Psoas muscle (tissue), 8 donors: ENCODE measurements around the gene SERPINA3. TPM values are rescaled to one million over a fixed set of nuclear protein-coding genes. Genes with fewer than 3 reads are reported as not detected.
"Not testable (repeated sequence)": the region's sequence is repeated elsewhere in the genome, so short reads cannot be mapped to it uniquely, and the experiment has no call there.

ENCODE experiments used
- ATAC-seq, 4 donors: fragments of 200-7000 bp; cut with Tn5 transposase; one replicate each; pipeline ENCODE4 v1.9.1; 2020; ENCODE audit warnings: moderate library complexity in 3 of 4, mild to moderate bottlenecking in 2 of 4
- DNase-seq, 2 donors: peaks; one replicate each; pipeline ENCODE4 v3.0.0-alpha.2; 2020
- H3K27ac ChIP-seq: fragments of 200-600 bp; one replicate; pipeline ENCODE4 v1.8.0; 2022
- H3K27me3 ChIP-seq, 3 donors: fragments of 200-600 bp in 1 of 3; one replicate each; pipeline versions ENCODE4 v1.6.1 to v1.8.0; 2013 to 2022; ENCODE audit warnings: low read length in 2 of 3, mild to moderate bottlenecking in 2 of 3, moderate library complexity in 1 of 3; ENCODE audit not compliant: insufficient read depth in 3 of 3
- H3K36me3 ChIP-seq, 2 donors: fragments of 200-600 bp in 1 of 2; one replicate each; pipeline versions ENCODE4 v1.6.1 to v1.8.0; 2013 to 2022; ENCODE audit warnings: low read depth in 1 of 2, mild to moderate bottlenecking in 1 of 2, moderate library complexity in 1 of 2; ENCODE audit not compliant: insufficient read depth in 1 of 2
- H3K4me1 ChIP-seq: fragments of 200-600 bp; one replicate; pipeline ENCODE4 v1.8.0; 2022
- H3K4me3 ChIP-seq: fragments of 200-600 bp; one replicate; pipeline ENCODE4 v1.8.0; 2022; ENCODE audit warnings: mild to moderate bottlenecking
- H3K9me3 ChIP-seq: fragments of 200-600 bp; one replicate; pipeline ENCODE4 v1.8.0; 2022
- WGBS, 3 donors: extraction: QIAGEN DNeasy Blood & Tissue Kit; methylation state at CpG; one replicate each; pipeline versions ENCODE4 v1.1.6 to v1.1.7; 2013; 5-methylcytosine and 5-hydroxymethylcytosine counted together
- intact Hi-C, 2 donors: fragments of 100-400 bp; cut with DNase I; formaldehyde crosslinking; loops; one replicate each; pipeline versions ENCODE4 v1.11.0 to v1.14.2; 2022
- polyA plus RNA-seq, 3 donors: library from polyadenylated mRNA; stranded (reverse); fragments of 200-250 nt; gene quantifications; one replicate each; pipeline ENCODE4 v1.2.3, GENCODE V29; 2013
- total RNA-seq, 4 donors: library from RNA; stranded (reverse); fragmentation: NEBNext Ultra II Directional in 2 of 4; extraction: Animal tissue kit (Norgen Biotek cat#: 25700) in 2 of 4; gene quantifications; one replicate each; pipeline versions ENCODE4 v1.2.1 to v1.2.4, GENCODE V29; 2021 to 2023
- TF ChIP-seq, protein P1 (sequence below): fragments of 200-600 bp; IDR thresholded peaks from one replicate; pipeline ENCODE4 v1.8.0; 2022; ENCODE audit warnings: antibody characterized with exemption
- donor health status: healthy with polysubstance abuse.
- donor health status: DM: no; HTN: no; CAD: no; lungs with moderate emphysema.
- donor health status: Bipolar disorder and iron deficiency.
- donor health status: healthy.
- donor health status: DM: yes; HTN: yes; CAD: no.
- donor health status: DM: no; HTN: no; CAD: no.
- donor health status: DM: no; HTN: no; CAD: no.
- donor health status: DM: yes; HTN: yes; CAD: no.

SERPINA3 gene
- total and polyA plus RNA-seq, 7 donors, result 5.5 to 1,141 (median 186) TPM

DNA sequence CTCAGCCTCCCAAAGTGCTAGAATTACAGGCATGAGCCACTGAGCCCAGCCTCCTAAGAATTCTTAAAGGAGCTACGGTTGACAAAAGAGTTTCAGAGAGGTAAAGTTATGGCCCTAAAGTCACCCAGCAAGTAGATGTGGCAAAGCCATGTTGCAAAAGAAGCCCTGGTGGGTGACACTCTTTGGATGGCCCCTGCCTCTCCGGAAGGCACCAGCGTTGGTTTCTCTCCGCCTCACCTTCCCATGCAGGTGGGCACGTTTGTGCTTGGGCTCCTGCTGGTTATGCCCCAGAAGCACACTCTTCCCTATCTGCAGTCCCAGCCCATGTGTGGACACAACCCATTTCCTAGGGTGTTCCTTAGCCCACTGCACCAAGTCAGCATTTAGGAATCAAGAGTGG lies 9.5 kb upstream of the SERPINA3 start:
- H3K36me3 ChIP-seq, result no peaks in the 10 kb centered on the region
- H3K9me3 ChIP-seq, result no peaks in the 10 kb centered on the region
- no peaks in the 10 kb centered on the region for H3K27me3 ChIP-seq
- intact Hi-C loops, result no loop called here
- 91 to 96% (median 94%) methylated on average over 5 of the region's 5 CpGs for WGBS, 3 donors
- ATAC-seq, result no peak
- DNase-seq, result no peak
- no peak overlapping the region for H3K27ac ChIP-seq
- H3K4me1 ChIP-seq, result peaks cover 20% of the 10 kb centered on the region
- H3K4me3 ChIP-seq, result no peak overlapping the region
- TF ChIP-seq, protein P1, sequence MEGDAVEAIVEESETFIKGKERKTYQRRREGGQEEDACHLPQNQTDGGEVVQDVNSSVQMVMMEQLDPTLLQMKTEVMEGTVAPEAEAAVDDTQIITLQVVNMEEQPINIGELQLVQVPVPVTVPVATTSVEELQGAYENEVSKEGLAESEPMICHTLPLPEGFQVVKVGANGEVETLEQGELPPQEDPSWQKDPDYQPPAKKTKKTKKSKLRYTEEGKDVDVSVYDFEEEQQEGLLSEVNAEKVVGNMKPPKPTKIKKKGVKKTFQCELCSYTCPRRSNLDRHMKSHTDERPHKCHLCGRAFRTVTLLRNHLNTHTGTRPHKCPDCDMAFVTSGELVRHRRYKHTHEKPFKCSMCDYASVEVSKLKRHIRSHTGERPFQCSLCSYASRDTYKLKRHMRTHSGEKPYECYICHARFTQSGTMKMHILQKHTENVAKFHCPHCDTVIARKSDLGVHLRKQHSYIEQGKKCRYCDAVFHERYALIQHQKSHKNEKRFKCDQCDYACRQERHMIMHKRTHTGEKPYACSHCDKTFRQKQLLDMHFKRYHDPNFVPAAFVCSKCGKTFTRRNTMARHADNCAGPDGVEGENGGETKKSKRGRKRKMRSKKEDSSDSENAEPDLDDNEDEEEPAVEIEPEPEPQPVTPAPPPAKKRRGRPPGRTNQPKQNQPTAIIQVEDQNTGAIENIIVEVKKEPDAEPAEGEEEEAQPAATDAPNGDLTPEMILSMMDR, result no peak

DNA sequence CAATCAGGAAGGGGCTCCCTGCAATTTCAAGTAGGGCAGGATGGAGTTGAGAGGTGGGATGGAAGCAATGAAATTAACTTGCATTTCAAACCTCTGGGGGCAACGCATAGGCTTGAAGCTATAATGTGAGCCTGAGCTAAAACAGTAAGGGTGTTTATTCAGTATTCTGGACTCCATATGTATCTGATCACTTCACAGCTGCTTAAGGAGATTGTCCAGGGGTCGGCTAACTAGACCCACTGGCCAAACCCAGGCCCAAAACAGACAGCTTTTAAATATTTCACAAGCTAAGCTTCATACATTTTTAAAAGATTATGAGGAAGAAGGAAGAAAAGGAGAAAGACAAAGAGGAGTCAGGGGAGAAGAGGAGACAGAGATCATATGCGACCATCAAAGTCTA lies 6.8 kb upstream of the SERPINA3 start:
- peaks cover 4% of the 10 kb centered on the region for H3K9me3 ChIP-seq
- no peak for ATAC-seq
- no peak overlapping the region for H3K27ac ChIP-seq
- no peak overlapping the region for H3K4me3 ChIP-seq
- TF ChIP-seq, protein P1, result no peak
- peaks cover 16% of the 10 kb centered on the region for H3K4me1 ChIP-seq
- WGBS, 3 donors, result 59 to 82% (median 82%) methylated on average over 3 of the region's 3 CpGs
- no peaks in the 10 kb centered on the region for H3K27me3 ChIP-seq
- no peak for DNase-seq
- intact Hi-C loops, result no loop called here
- no peaks in the 10 kb centered on the region for H3K36me3 ChIP-seq

DNA sequence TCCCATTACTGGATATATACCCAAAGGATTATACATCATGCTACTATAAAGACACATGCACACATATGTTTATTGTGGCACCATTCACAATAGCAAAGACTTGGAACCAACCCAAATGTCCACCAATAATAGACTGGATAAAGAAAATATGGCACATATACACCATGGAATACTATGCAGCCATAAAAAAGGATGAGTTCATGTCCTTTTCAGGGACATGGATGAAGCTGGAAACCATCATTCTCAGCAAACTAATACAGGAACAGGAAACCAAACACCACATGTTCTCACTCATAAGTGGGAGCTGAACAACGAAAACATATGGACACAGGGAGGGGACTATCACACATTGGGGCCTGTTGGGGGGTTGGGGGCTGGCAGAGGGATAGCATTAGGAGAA lies 3.2 kb upstream of the SERPINA3 start:
- H3K27me3 ChIP-seq, H3K4me3 ChIP-seq, H3K36me3 ChIP-seq, H3K4me1 ChIP-seq, ATAC-seq, intact Hi-C loops, H3K27ac ChIP-seq, H3K9me3 ChIP-seq, DNase-seq: not testable (repeated sequence)
- WGBS, 3 donors, result 79 to 82% (median 82%) methylated on average over 1 of the region's 1 CpG

DNA sequence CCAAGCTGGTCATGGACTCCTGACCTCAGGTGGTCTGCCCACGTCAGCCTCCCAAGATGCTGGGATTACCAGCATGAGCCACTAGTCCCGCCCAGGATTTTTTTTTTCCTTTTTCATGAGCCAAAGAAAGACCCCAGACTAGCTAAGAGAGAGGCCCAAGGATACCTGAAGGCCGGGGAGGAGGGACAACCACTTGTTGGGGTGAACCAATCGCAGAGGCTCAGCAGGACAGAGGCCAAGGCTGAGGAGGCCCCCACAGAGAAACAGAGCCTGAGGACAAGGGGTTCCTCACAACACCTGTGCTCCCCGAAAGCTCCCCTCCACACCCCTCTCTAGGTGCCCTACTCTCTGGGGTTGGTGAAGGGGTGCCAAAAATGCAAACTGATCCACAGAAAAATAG lies 1.0 kb upstream of the SERPINA3 start:
- H3K27ac ChIP-seq, result no peak overlapping the region
- H3K4me3 ChIP-seq, result no peak overlapping the region
- ATAC-seq (no peak), DNase-seq (no peak)
- no peaks in the 10 kb centered on the region for H3K36me3 ChIP-seq
- H3K4me1 ChIP-seq, result peaks cover 5% of the 10 kb centered on the region
- H3K9me3 ChIP-seq, result peaks cover 4% of the 10 kb centered on the region
- intact Hi-C loops, result no loop called here
- H3K27me3 ChIP-seq, result peaks cover 0 to under 1% (median 0%) of the 10 kb centered on the region in 3 donors
- WGBS, 3 donors, result 90 to 97% (median 93%) methylated on average over 5 of the region's 5 CpGs
- TF ChIP-seq, protein P1, result no peak

DNA sequence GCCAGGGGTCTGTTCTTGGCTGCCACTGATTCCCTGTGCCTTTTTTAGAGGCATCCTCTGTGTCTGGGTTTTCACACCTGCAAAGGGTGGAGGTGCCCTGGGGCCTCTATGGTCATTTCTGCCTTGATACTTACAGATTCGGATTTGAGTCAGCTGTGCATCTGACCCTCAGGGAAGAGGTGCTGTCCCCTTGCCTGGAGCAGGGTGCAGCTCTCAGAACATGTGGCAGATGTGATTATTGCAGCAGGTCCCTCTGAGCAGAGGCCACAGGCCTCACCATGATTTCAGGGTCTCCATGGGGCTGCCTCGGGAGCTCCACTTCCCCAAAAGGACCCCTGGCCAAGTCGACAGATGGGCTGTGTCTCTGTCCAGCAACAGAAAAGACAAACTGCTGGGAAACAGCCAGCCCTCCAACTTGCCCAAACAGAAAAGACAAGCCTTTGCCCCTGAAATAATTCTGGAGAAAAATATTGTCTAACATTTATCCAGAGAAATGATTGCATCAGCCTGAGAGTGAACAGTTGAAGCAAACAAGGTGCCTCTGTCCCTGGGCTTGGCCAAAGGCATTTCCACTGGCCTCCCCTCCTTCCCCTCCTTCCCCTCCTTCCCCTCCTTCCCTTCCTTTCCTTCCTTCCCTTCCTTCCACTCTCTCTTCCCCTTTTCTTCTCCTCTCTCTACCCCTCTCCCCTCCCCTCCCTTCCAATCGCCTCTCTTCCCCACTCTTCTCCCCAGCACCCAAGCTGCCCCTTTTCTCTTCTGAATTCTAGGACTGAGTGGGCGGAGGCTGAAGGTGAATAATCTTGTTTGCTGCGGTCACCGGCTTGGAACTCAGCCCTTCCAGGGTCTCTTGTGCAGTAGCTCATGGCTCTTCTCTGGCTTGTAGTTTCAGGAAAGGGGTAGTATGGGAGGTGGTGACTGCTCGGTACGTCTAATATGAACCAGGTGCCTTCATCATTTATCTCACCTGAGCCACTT lies 676 bp downstream of the SERPINA3 start:
- Histone ChIP-seq H3K27ac (no peak overlapping the region), H3K4me3 (no peak overlapping the region), H3K36me3 (no peaks in the 10 kb centered on the region), H3K9me3 (peaks cover 8% of the 10 kb centered on the region), H3K27me3 (peaks cover 0 to 2% (median 0%) of the 10 kb centered on the region in 3 donors), H3K4me1 (no peaks in the 10 kb centered on the region)
- intact Hi-C loops, result no loop called here
- DNase-seq (no peak), ATAC-seq (peak in 1 of 4 donors; percentile 45)
- TF ChIP-seq, protein P1, result no peak
- WGBS, 3 donors, result 48 to 54% (median 48%) methylated on average over 9 of the region's 9 CpGs
